ENCODE results near the gene ATAD3C. TPM values are rescaled to one million over a fixed set of nuclear protein-coding genes. Genes with fewer than 3 reads are reported as not detected.
"Not testable (repeated sequence)": the region's sequence is repeated elsewhere in the genome, so short reads cannot be mapped to it uniquely, and the experiment has no call there.

The ATAD3C gene
- total and polyA plus RNA-seq, 10 donors = 0.25 to 3.9 (median 0.70) TPM; not detected in 2

DNA sequence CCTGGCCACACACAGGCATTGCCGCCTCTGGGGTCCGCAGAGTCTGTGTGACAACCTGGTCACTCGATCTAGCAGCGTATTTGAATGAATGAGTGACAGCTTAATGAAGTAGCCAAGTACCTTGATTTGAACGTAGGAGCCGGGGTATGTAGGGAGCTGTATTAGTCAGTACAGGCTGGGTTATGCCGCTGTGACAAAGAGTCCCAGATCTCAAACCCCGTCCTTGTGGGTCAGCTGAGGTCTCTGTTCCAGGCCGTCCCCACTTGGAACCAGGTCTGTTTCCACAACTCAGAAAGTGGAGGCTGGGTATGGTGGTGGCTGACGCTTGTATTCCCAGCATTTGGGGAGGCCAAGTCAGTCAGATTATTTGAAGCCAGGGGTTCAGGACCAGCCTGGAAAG, 42.1 kb downstream of the ATAD3C start:
- Histone ChIP-seq H3K27ac (no peak overlapping the region), H3K9me3 (peaks cover 0 to 32% (median 28%) of the 10 kb centered on the region in 8 donors), H3K4me1 (no peaks in the 10 kb centered on the region), H3K27me3 (replicated peaks in 1 of 7) (no peaks in the 10 kb centered on the region), H3K4me3 (no peak overlapping the region), H3K36me3 (peaks cover 0 to 99% (median 81%) of the 10 kb centered on the region in 6 donors)
- TF ChIP-seq POLR2A (IDR thresholded peaks at IDR 0.05) (no peak), POLR2AphosphoS5 (IDR thresholded peaks at IDR 0.05) (no peak)
- 96 to 98% (median 97%) methylated on average over 10 of the region's 10 CpGs for WGBS, 5 donors
- intact Hi-C loops (cut with DNase I; ENCODE audit: low total_unique reads) = no loop called here
- DNase-seq = no peak

GRCh38 chr1:1494311-1494710, 44.8 kb downstream of the ATAD3C start:
- H3K27me3 ChIP-seq (replicated peaks in 1 of 7); DNase-seq; intact Hi-C loops (cut with DNase I; ENCODE audit: low total_unique reads); H3K4me1 ChIP-seq; H3K27ac ChIP-seq; H3K4me3 ChIP-seq: not testable (repeated sequence)
- H3K36me3 ChIP-seq = peaks cover 0 to 72% (median 60%) of the 10 kb centered on the region in 6 donors
- H3K9me3 ChIP-seq = peaks cover 0 to 32% (median 28%) of the 10 kb centered on the region in 8 donors
- 91 to 100% (median 97%) methylated on average over 3 to 22 of the region's 22 CpGs for WGBS, 5 donors

DNA sequence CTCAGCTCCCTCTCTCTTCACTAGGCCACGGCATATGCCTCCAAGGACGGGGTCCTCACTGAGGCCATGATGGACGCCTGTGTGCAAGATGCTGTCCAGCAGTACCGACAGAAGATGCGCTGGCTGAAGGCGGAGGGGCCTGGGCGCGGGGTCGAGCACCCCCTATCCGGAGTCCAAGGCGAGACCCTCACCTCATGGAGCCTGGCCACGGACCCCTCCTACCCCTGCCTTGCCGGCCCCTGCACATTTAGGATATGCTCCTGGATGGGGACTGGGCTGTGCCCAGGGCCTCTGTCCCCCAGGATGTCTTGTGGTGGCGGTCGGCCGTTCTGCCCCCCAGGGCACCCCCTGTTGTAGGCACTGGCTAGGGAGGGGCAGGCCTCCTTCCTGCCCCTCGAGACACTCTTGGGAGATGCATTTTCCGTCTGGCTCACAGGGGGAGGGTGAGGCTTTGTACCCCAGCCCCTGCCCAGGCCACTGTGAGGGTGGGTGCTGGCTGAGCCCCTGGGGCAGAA, 46.0 kb downstream of the ATAD3C start:
- H3K27me3 ChIP-seq (replicated peaks in 1 of 7); H3K27ac ChIP-seq; H3K4me3 ChIP-seq; H3K4me1 ChIP-seq; DNase-seq; intact Hi-C loops (cut with DNase I; ENCODE audit: low total_unique reads): not testable (repeated sequence)
- WGBS, 5 donors = 90 to 97% (median 93%) methylated on average over 13 to 18 of the region's 18 CpGs
- Histone ChIP-seq H3K9me3 (peaks cover 0 to 32% (median 28%) of the 10 kb centered on the region in 8 donors), H3K36me3 (peaks cover 0 to 59% (median 48%) of the 10 kb centered on the region in 6 donors)

DNA sequence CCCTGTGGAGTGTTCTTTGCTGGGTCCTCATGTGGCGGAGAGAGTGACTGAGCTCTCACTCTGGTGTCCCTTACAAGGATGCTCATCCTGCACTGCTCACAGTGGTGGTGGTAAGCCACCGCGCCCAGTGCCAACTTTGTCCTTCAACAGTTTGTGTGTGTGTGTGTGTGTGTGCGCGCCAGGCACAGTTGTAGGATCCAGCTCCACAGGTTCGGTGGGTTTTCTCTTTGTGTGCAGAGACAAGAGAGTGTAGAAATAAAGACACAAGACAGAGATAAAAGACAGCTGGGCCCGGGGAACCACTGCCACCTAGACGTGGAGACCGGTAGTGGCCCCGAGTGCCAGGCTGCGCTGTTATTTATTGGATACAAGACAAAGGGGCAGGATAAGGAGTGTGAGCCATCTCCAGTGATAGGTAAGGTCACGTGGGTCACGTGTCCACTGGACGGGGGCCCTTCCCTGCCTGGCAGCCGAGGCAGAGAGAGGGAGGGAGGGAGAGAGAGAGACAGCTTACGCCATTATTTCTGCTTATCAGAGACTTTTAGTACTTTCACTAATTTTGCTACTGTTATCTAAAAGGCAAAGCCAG, 55.4 kb downstream of the ATAD3C start:
- Histone ChIP-seq H3K27ac (peak overlapping the region in 7 of 8 donors; percentile 53 to 87 (median 78)), H3K4me3 (peak overlapping the region in 5 of 8 donors; percentile 2 to 57 (median 17)), H3K4me1 (peaks cover 0 to 16% (median 9%) of the 10 kb centered on the region in 6 donors)
- DNase-seq = peak; percentile 88
- H3K27me3 ChIP-seq (replicated peaks in 1 of 7); intact Hi-C loops (cut with DNase I; ENCODE audit: low total_unique reads); H3K36me3 ChIP-seq; H3K9me3 ChIP-seq: not testable (repeated sequence)
- WGBS, 5 donors = 37 to 44% (median 40%) methylated on average over 16 of the region's 16 CpGs
- peak in 1 of 3 donors; percentile 36 for TF ChIP-seq POLR2AphosphoS5 (IDR thresholded peaks at IDR 0.05)
- TF ChIP-seq, protein P1, sequence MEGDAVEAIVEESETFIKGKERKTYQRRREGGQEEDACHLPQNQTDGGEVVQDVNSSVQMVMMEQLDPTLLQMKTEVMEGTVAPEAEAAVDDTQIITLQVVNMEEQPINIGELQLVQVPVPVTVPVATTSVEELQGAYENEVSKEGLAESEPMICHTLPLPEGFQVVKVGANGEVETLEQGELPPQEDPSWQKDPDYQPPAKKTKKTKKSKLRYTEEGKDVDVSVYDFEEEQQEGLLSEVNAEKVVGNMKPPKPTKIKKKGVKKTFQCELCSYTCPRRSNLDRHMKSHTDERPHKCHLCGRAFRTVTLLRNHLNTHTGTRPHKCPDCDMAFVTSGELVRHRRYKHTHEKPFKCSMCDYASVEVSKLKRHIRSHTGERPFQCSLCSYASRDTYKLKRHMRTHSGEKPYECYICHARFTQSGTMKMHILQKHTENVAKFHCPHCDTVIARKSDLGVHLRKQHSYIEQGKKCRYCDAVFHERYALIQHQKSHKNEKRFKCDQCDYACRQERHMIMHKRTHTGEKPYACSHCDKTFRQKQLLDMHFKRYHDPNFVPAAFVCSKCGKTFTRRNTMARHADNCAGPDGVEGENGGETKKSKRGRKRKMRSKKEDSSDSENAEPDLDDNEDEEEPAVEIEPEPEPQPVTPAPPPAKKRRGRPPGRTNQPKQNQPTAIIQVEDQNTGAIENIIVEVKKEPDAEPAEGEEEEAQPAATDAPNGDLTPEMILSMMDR (IDR thresholded peaks at IDR 0.05 in 8 of 11, conservative IDR thresholded peaks at IDR 0.05 in 3 of 11) = peak; percentile 50 to 80 (median 69)

GRCh38 chr1:1505366-1505798, 55.9 kb downstream of the ATAD3C start:
- intact Hi-C loops (cut with DNase I; ENCODE audit: low total_unique reads); H3K27me3 ChIP-seq (replicated peaks in 1 of 7); DNase-seq; H3K36me3 ChIP-seq; H3K9me3 ChIP-seq: not testable (repeated sequence)
- peak in 1 of 3 donors; percentile 41 for TF ChIP-seq POLR2AphosphoS5 (IDR thresholded peaks at IDR 0.05)
- TF ChIP-seq, protein P1 (IDR thresholded peaks at IDR 0.05 in 8 of 11, conservative IDR thresholded peaks at IDR 0.05 in 3 of 11) = peak in 6 of 11 experiments; percentile 6 to 50 (median 43)
- peaks cover 0 to 18% (median 9%) of the 10 kb centered on the region in 6 donors for H3K4me1 ChIP-seq
- H3K27ac ChIP-seq = peak overlapping the region in 7 of 8 donors; percentile 53 to 87 (median 78)
- WGBS, 5 donors = 9 to 25% (median 15%) methylated on average over 8 to 17 of the region's 22 CpGs
- peak overlapping the region in 5 of 8 donors; percentile 2 to 57 (median 17) for H3K4me3 ChIP-seq

GRCh38 chr1:1505801-1506200, 56.3 kb downstream of the ATAD3C start:
- H3K9me3 ChIP-seq; H3K27me3 ChIP-seq (replicated peaks in 1 of 7); H3K4me3 ChIP-seq; DNase-seq; intact Hi-C loops (cut with DNase I; ENCODE audit: low total_unique reads); H3K36me3 ChIP-seq: not testable (repeated sequence)
- H3K27ac ChIP-seq = peak overlapping the region in 7 of 8 donors; percentile 53 to 87 (median 78)
- WGBS, 5 donors = 85 to 89% (median 87%) methylated on average over 5 of the region's 5 CpGs
- peaks cover under 1 to 22% (median 10%) of the 10 kb centered on the region in 6 donors for H3K4me1 ChIP-seq

All from spleen (tissue), 11 donors.